NCI-H1436 treated with DMSO at 0.1 percent for 48 hours (cell line): ENCODE data around the gene PPFIBP2.

Experiments used
- DNase-seq: peaks from one replicate; lab custom pipeline; 2025; lab: John Stamatoyannopoulos, UW

PPFIBP2 gene

GRCh38 chr11:7603031-7603781 is 89.4 kb downstream of the PPFIBP2 start:
- no peak for DNase-seq

- DNase-seq = no peak
Measured at GRCh38 chr11:7604331-7604955, 90.6 kb downstream of the PPFIBP2 start.

- no peak for DNase-seq
Measured at GRCh38 chr11:7605186-7605943, 91.6 kb downstream of the PPFIBP2 start.

GRCh38 chr11:7606496-7606895 is 92.7 kb downstream of the PPFIBP2 start:
- DNase-seq = no peak

GRCh38 chr11:7609015-7609414 is 95.2 kb downstream of the PPFIBP2 start:
- DNase-seq = no peak

GRCh38 chr11:7609521-7609920 is 95.7 kb downstream of the PPFIBP2 start:
- no peak for DNase-seq

GRCh38 chr11:7610393-7610792 is 96.6 kb downstream of the PPFIBP2 start:
- no peak for DNase-seq

GRCh38 chr11:7611411-7611810 is 97.6 kb downstream of the PPFIBP2 start:
- DNase-seq = no peak

- no peak for DNase-seq
Measured at GRCh38 chr11:7612056-7612660, 98.4 kb downstream of the PPFIBP2 start.

- DNase-seq = no peak
Measured at GRCh38 chr11:7612661-7613393, 99.0 kb downstream of the PPFIBP2 start.

GRCh38 chr11:7613394-7613720 is 99.6 kb downstream of the PPFIBP2 start:
- no peak for DNase-seq

GRCh38 chr11:7614656-7615055 is 100.9 kb downstream of the PPFIBP2 start:
- DNase-seq = no peak

- no peak for DNase-seq
Measured at GRCh38 chr11:7617032-7617431, 103.2 kb downstream of the PPFIBP2 start.

GRCh38 chr11:7619322-7619721 is 105.5 kb downstream of the PPFIBP2 start:
- DNase-seq = no peak

GRCh38 chr11:7621090-7621489 is 107.3 kb downstream of the PPFIBP2 start:
- no peak for DNase-seq

GRCh38 chr11:7621554-7621953 is 107.8 kb downstream of the PPFIBP2 start:
- DNase-seq = no peak

- DNase-seq = no peak
Measured at GRCh38 chr11:7622721-7623120, 108.9 kb downstream of the PPFIBP2 start.

GRCh38 chr11:7628660-7629059 is 114.9 kb downstream of the PPFIBP2 start:
- DNase-seq = no peak

- no peak for DNase-seq
Measured at GRCh38 chr11:7630002-7630401, 116.2 kb downstream of the PPFIBP2 start.

GRCh38 chr11:7632211-7632610 is 118.4 kb downstream of the PPFIBP2 start:
- DNase-seq = no peak

GRCh38 chr11:7635137-7635536 is 121.3 kb downstream of the PPFIBP2 start:
- no peak for DNase-seq

- no peak for DNase-seq
Measured at GRCh38 chr11:7635708-7636107, 121.9 kb downstream of the PPFIBP2 start.
